ENCODE results near the gene KIF27. TPM values are rescaled to one million over a fixed set of nuclear protein-coding genes. Genes with fewer than 3 reads are reported as not detected.

The KIF27 gene
- total RNA-seq (2022; extraction: Qiagen RNA extraction) = 1.0 to 1.3 TPM (median 1.2 TPM) in 5 replicates

GRCh38 chr9:83920927-83921707 is at the start of gene KIF27:
Gene KIF27, minus strand, starts transcription at chr9:83921432. Its CDS starts 5,841 bp downstream, at chr9:83915591.

GRCh38 chr9:83817356-83818278 is 103.6 kb downstream of the KIF27 start, which contains the start of gene GKAP1:
Gene GKAP1, minus strand, starts transcription at chr9:83817769. Its CDS starts 11,252 bp downstream, at chr9:83806517.

Other genes starting within 250 kb of the KIF27 start
- gene UBQLN1, start 213.5 kb downstream of the KIF27 start, total RNA-seq (2022; extraction: Qiagen RNA extraction) = 104 to 119 TPM (median 106 TPM) in 5 replicates
- 4.4 to 6.3 TPM (median 5.2 TPM) in 5 replicates for gene GKAP1, start 103.7 kb downstream of the KIF27 start, total RNA-seq (2022; extraction: Qiagen RNA extraction)
- 519 to 681 TPM (median 534 TPM) in 5 replicates for gene HNRNPK, start 58.8 kb upstream of the KIF27 start, total RNA-seq (2022; extraction: Qiagen RNA extraction)
- 9.4 to 15.5 TPM (median 11.0 TPM) in 5 replicates for gene RMI1, start 59.4 kb upstream of the KIF27 start, total RNA-seq (2022; extraction: Qiagen RNA extraction)